GM21529 (cell line): ENCODE results near the gene ING1.
"Not testable (repeated sequence)": the region's sequence is repeated elsewhere in the genome, so short reads cannot be mapped to it uniquely, and the experiment has no call there.

Experiments
- ATAC-seq: cut with Tn5 transposase; IDR thresholded peaks from one replicate; pipeline ENCODE4 v1.9.1; 2021; ENCODE audit not compliant: unreplicated experiment

Gene ING1

GRCh38 chr13:110690516-110690915 is 23.0 kb upstream of the ING1 start:
- no peak for ATAC-seq

GRCh38 chr13:110695774-110696173 is 17.7 kb upstream of the ING1 start:
- ATAC-seq = not testable (repeated sequence)

GRCh38 chr13:110696776-110697175 is 16.7 kb upstream of the ING1 start:
- no peak for ATAC-seq

- no peak for ATAC-seq
Observed at GRCh38 chr13:110697842-110698241, 15.7 kb upstream of the ING1 start.

- ATAC-seq = peak; percentile 85
Observed at GRCh38 chr13:110698689-110699088, 14.8 kb upstream of the ING1 start.

GRCh38 chr13:110699148-110700145 is 14.1 kb upstream of the ING1 start:
- no peak for ATAC-seq

- ATAC-seq = no peak
Observed at GRCh38 chr13:110700186-110700585, 13.3 kb upstream of the ING1 start.

- no peak for ATAC-seq
Observed at GRCh38 chr13:110700641-110701040, 12.9 kb upstream of the ING1 start.

- not testable (repeated sequence) for ATAC-seq
Observed at GRCh38 chr13:110701061-110701460, 12.4 kb upstream of the ING1 start.

- ATAC-seq = no peak
Observed at GRCh38 chr13:110702089-110702488, 11.4 kb upstream of the ING1 start.

- ATAC-seq = no peak
Observed at GRCh38 chr13:110702591-110703526, 10.6 kb upstream of the ING1 start.

- ATAC-seq = no peak
Observed at GRCh38 chr13:110705356-110705825, 8.1 kb upstream of the ING1 start.

GRCh38 chr13:110705826-110706569 is 7.5 kb upstream of the ING1 start, which contains the start of gene CARS2:
Gene CARS2, minus strand, starts transcription at chr13:110706116. Its CDS starts 23 bp downstream, at chr13:110706093.
- peak; percentile 92 for ATAC-seq

- peak; percentile 1 for ATAC-seq
Observed at GRCh38 chr13:110706570-110707372, 6.7 kb upstream of the ING1 start.

GRCh38 chr13:110712081-110712848 is 1.2 kb upstream of the ING1 start:
- peak; percentile 33 for ATAC-seq

- ATAC-seq = peak; percentile 48
Observed at GRCh38 chr13:110712849-110713641, 455 bp upstream of the ING1 start.

GRCh38 chr13:110713981-110714796 is 689 bp downstream of the ING1 start:
- no peak for ATAC-seq
